B cell (primary cell): ENCODE results near the gene BST1. TPM values are rescaled to one million over a fixed set of nuclear protein-coding genes. Genes with fewer than 3 reads are reported as not detected.
A peak's percentile ranks its signal among the peaks of the same experiment; 100 is the strongest.

Source experiments
- ATAC-seq: fragments of 200-7000 bp; cut with Tn5 transposase; one replicate; pipeline ENCODE4 v1.10.0; 2021; ENCODE audit warnings: low read depth, mild to moderate bottlenecking, moderate number of reproducible peaks, moderate library complexity
- CTCF ChIA-PET: fragments of 350-600 bp; sonication (Branson Sonifier 250); formaldehyde crosslinking; loops from one replicate; lab custom pipeline; 2021; ENCODE audit warnings: antibody characterized with exemption, inconsistent platforms; lab: Charles Lee
- POLR2A ChIA-PET: fragments of 350-600 bp; sonication (Branson Sonifier 250); formaldehyde crosslinking; loops from one replicate; lab custom pipeline; 2021; ENCODE audit warnings: antibody characterized with exemption; lab: Charles Lee
- DNase-seq: peaks from one replicate; pipeline ENCODE4 v3.0.0; 2013
- H2AFZ ChIP-seq: 2 replicates; pipeline ENCODE4 v1.6.1; 2012; ENCODE audit warnings: mild to moderate bottlenecking, low read depth, low read length; ENCODE audit not compliant: insufficient read depth, poor library complexity, severe bottlenecking
- H3K27ac ChIP-seq, 2 donors: 1 replicate in 1 of 2; 2 replicates in 1 of 2; pipeline ENCODE4 v1.5.1; 2012 to 2013; ENCODE audit warnings: low read length in 2 of 2, mild to moderate bottlenecking in 2 of 2, moderate library complexity in 1 of 2
- H3K27me3 ChIP-seq, 4 experiments: fragments of 200-600 bp in 1 of 4; sonication (generic) in 1 of 4; replicated peaks in 1 of 4; 1 replicate in 2 of 4; 2 replicates in 2 of 4; pipeline versions ENCODE4 v1.6.1 to v1.7.0; 2013 to 2016; ENCODE audit warnings: low read length in 3 of 4, mild to moderate bottlenecking in 2 of 4, mixed read lengths in 1 of 4, moderate library complexity in 1 of 4; ENCODE audit not compliant: insufficient read depth in 4 of 4, control insufficient read depth in 3 of 4; ENCODE audit errors: control extremely low read depth in 1 of 4
- H3K36me3 ChIP-seq, 2 experiments: replicated peaks in 1 of 2; 1 replicate in 1 of 2; 2 replicates in 1 of 2; pipeline versions ENCODE4 v1.6.1 to v1.7.1; 2013; ENCODE audit warnings: low read length in 1 of 2; ENCODE audit not compliant: insufficient read depth in 2 of 2, control insufficient read depth in 1 of 2; ENCODE audit errors: control extremely low read depth in 1 of 2, extremely low read depth in 1 of 2
- H3K4me1 ChIP-seq, 2 donors: fragments of 200-600 bp in 1 of 2; sonication (generic) in 1 of 2; 1 replicate in 1 of 2; 2 replicates in 1 of 2; pipeline versions ENCODE4 v1.5.1 to v1.6.1; 2013 to 2017; ENCODE audit warnings: low read length in 2 of 2; ENCODE audit not compliant: control insufficient read depth in 2 of 2, insufficient read depth in 2 of 2
- H3K4me2 ChIP-seq: replicated peaks from 2 replicates; pipeline ENCODE3; 2012; ENCODE audit warnings: mild to moderate bottlenecking, low read depth, low read length; ENCODE audit not compliant: poor library complexity, severe bottlenecking
- H3K4me3 ChIP-seq, 5 experiments: fragments of 200-600 bp in 1 of 5; sonication (generic) in 1 of 5; 1 replicate in 3 of 5; 2 replicates in 2 of 5; pipeline versions ENCODE4 v1.5.1 to v1.7.0; 2011 to 2016; ENCODE audit warnings: low read length in 4 of 5, mild to moderate bottlenecking in 4 of 5, low read depth in 2 of 5, control low read depth in 1 of 5, moderate library complexity in 1 of 5; ENCODE audit not compliant: insufficient read depth in 1 of 5; ENCODE audit errors: control extremely low read depth in 1 of 5, extremely low read depth in 1 of 5
- H3K79me2 ChIP-seq: fragments of 200-600 bp; sonication (generic); one replicate; pipeline ENCODE4 v1.6.0; 2016; ENCODE audit warnings: low read length; ENCODE audit not compliant: control insufficient read depth, insufficient read depth
- H3K9ac ChIP-seq: fragments of 200-600 bp; sonication (generic); 2 replicates; pipeline ENCODE4 v1.6.1; 2017; ENCODE audit warnings: mild to moderate bottlenecking, low read length, moderate library complexity
- H3K9me3 ChIP-seq, 3 donors: one replicate each; pipeline versions ENCODE4 v1.6.1 to v1.7.1; 2013; ENCODE audit warnings: low read length in 2 of 3; ENCODE audit not compliant: control insufficient read depth in 2 of 3, insufficient read depth in 1 of 3; ENCODE audit errors: control extremely low read depth in 1 of 3
- H4K20me1 ChIP-seq: 2 replicates; pipeline ENCODE4 v1.6.0; 2012; ENCODE audit warnings: mild to moderate bottlenecking, low read length; ENCODE audit not compliant: insufficient read depth, control insufficient read depth, poor library complexity, severe bottlenecking
- H3K27ac Mint-ChIP-seq: one replicate; pipeline ENCODE4 v1.8.0; 2021; ENCODE audit warnings: mixed read lengths
- H3K27me3 Mint-ChIP-seq: one replicate; pipeline ENCODE4 v1.8.0; 2021; ENCODE audit warnings: mixed read lengths
- H3K4me1 Mint-ChIP-seq: one replicate; pipeline ENCODE4 v1.8.0; 2021; ENCODE audit warnings: mixed read lengths
- H3K4me3 Mint-ChIP-seq: one replicate; pipeline ENCODE4 v1.8.0; 2021; ENCODE audit warnings: mixed read lengths
- H3K9me3 Mint-ChIP-seq: one replicate; pipeline ENCODE4 v1.8.0; 2022; ENCODE audit warnings: mixed read lengths; ENCODE audit not compliant: insufficient read depth
- EZH2 ChIP-seq: IDR thresholded peaks from 2 replicates; pipeline ENCODE4 v1.6.1; 2012; ENCODE audit warnings: borderline replicate concordance, low read depth, mild to moderate bottlenecking, moderate library complexity, low read length; ENCODE audit not compliant: insufficient read depth, poor library complexity, severe bottlenecking
- WGBS: methylation state at CpG from one replicate; pipeline ENCODE4 v1.1.5; 2013; ENCODE audit warnings: missing lambda C conversion rate; ENCODE audit not compliant: insufficient coverage; 5-methylcytosine and 5-hydroxymethylcytosine counted together
- intact Hi-C: fragments of 100-400 bp; cut with micrococcal nuclease; formaldehyde crosslinking; loops from one replicate; pipeline ENCODE4 v1.10.0; 2022
- polyA plus RNA-seq: library from polyadenylated mRNA; depleted of rRNA; stranded (reverse); fragments of >200 nt; gene quantifications from 2 replicates; pipeline ENCODE4 v1.2.3, GENCODE V29; 2012
- total RNA-seq, 2 donors: library from RNA; stranded (reverse); fragments of 120-200 nt in 1 of 2; gene quantifications; 1 replicate in 1 of 2; 2 replicates in 1 of 2; pipeline versions ENCODE4 v1.2.3 to v1.2.4, GENCODE V29; 2013 to 2022
- TF ChIP-seq, protein P1 (sequence below): fragments of 200-600 bp; IDR thresholded peaks from one replicate; pipeline ENCODE4 v1.8.0; 2022; ENCODE audit warnings: antibody characterized with exemption, mild to moderate bottlenecking

Gene BST1
- total and polyA plus RNA-seq, 2 donors (not counting 1 experiment from before 2014, with no cell fraction given): 0.32 to 1.00 TPM

DNA sequence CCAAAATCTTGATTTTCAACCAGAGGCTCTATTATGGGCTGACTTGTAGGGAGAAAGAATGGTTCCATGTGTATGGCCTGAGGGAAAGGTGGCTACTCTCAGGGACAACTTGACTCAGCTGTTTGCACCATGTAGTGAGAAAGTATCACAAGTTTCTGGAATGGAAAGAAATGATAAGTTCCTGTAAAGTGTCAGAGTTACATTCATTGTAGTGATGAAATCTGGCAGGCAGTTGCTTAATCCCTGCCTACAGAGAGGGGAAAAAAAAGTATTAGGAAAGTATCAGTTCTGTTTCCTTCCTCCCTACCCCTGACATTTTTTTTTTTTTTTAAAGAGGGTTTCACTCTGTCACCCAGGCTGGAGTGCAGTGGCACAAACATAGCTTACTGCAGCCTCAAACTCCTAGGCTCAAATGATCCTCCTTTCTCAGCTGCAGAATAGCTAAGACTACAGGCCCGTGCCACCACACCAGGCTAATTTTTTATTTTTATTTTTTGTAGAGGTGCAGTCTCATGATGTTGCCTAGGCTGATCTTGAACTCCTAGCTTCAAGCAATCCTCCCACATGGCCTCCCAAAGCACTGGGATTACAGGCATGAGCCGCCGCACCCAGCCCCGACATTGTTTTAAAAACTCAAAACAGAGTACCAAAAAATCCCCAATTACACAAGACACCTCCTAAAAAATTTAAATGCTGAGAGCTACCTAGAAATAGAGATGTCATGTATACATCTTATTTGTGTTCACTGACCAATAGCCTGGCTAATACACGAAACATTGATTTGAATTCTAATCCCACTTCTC, 42.9 kb upstream of the BST1 start:
- Histone ChIP-seq H3K4me1 (peaks cover 5 to 10% of the 10 kb centered on the region in 2 donors), H3K27ac (no peak overlapping the region), H3K9ac (no peak overlapping the region), H3K27me3 (no peaks in the 10 kb centered on the region), H3K4me3 (peak overlapping the region in 1 of 5 experiments; percentile 75), H3K4me2 (no peak overlapping the region), H3K36me3 (no peaks in the 10 kb centered on the region), H4K20me1 (no peaks in the 10 kb centered on the region), H3K79me2 (peaks cover 6% of the 10 kb centered on the region), H3K9me3 (no peaks in the 10 kb centered on the region), H2AFZ (no peak overlapping the region)
- no CpG with 5 or more reads among the region's 5 CpGs for WGBS
- H3K4me1 Mint-ChIP-seq: peaks cover 6% of the 10 kb centered on the region
- ATAC-seq (no peak), DNase-seq (no peak)
- no peak overlapping the region for H3K4me3 Mint-ChIP-seq
- TF ChIP-seq, protein P1, sequence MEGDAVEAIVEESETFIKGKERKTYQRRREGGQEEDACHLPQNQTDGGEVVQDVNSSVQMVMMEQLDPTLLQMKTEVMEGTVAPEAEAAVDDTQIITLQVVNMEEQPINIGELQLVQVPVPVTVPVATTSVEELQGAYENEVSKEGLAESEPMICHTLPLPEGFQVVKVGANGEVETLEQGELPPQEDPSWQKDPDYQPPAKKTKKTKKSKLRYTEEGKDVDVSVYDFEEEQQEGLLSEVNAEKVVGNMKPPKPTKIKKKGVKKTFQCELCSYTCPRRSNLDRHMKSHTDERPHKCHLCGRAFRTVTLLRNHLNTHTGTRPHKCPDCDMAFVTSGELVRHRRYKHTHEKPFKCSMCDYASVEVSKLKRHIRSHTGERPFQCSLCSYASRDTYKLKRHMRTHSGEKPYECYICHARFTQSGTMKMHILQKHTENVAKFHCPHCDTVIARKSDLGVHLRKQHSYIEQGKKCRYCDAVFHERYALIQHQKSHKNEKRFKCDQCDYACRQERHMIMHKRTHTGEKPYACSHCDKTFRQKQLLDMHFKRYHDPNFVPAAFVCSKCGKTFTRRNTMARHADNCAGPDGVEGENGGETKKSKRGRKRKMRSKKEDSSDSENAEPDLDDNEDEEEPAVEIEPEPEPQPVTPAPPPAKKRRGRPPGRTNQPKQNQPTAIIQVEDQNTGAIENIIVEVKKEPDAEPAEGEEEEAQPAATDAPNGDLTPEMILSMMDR: no peak
- TF ChIP-seq EZH2: no peak
- intact Hi-C loops: loop anchor here (10.0 kb wide), 3 partner anchors 115 to 565 kb away; partner anchors contain the start of genes CD38 and TAPT1
- CTCF ChIA-PET: interaction anchor here (0.7 kb wide), 1 partner anchor 1889 kb away, joined by 3 read pairs; no protein-coding TSS in a partner anchor
- no peaks in the 10 kb centered on the region for H3K9me3 Mint-ChIP-seq
- H3K27me3 Mint-ChIP-seq: no peaks in the 10 kb centered on the region
- POLR2A ChIA-PET: interaction anchor here (0.7 kb wide), 2 partner anchors 11 to 21 kb away, joined by 3 to 6 read pairs; partner anchors contain the start of gene FAM200B
- no peak overlapping the region for H3K27ac Mint-ChIP-seq
